ENCODE measurements around the gene CYTL1.
"Not testable (repeated sequence)": the region's sequence is repeated elsewhere in the genome, so short reads cannot be mapped to it uniquely, and the experiment has no call there.

The CYTL1 gene

GRCh38 chr4:5004496-5004895, 14.8 kb downstream of the CYTL1 start:
- H3K4me1 ChIP-seq (ENCODE audit: insufficient read depth, low read length), result no peaks in the 10 kb centered on the region
- H3K4me3 ChIP-seq (ENCODE audit: low read length), result no peak overlapping the region
- no peaks in the 10 kb centered on the region for H3K9me3 ChIP-seq (ENCODE audit: low read length)
- no peaks in the 10 kb centered on the region for H3K36me3 ChIP-seq (ENCODE audit: insufficient read depth, low read length)
- no peak overlapping the region for H2AFZ ChIP-seq (ENCODE audit: low read depth, low read length)
- no peaks in the 10 kb centered on the region for H3K27me3 ChIP-seq (ENCODE audit: insufficient read depth, low read length)

GRCh38 chr4:5003918-5004317, 15.3 kb downstream of the CYTL1 start:
- Histone ChIP-seq H3K27me3 (ENCODE audit: insufficient read depth, low read length) (no peaks in the 10 kb centered on the region), H3K9me3 (ENCODE audit: low read length) (no peaks in the 10 kb centered on the region)

GRCh38 chr4:5003372-5003857, 15.8 kb downstream of the CYTL1 start:
- Histone ChIP-seq H3K36me3 (ENCODE audit: insufficient read depth, low read length) (no peaks in the 10 kb centered on the region), H3K4me3 (ENCODE audit: low read length) (no peak overlapping the region), H3K27me3 (ENCODE audit: insufficient read depth, low read length) (no peaks in the 10 kb centered on the region), H3K9me3 (ENCODE audit: low read length) (no peaks in the 10 kb centered on the region), H3K4me1 (ENCODE audit: insufficient read depth, low read length) (no peaks in the 10 kb centered on the region), H2AFZ (ENCODE audit: low read depth, low read length) (no peak overlapping the region)

More at GRCh38 chr4:5003918-5004317, 15.3 kb downstream of the CYTL1 start:
- H2AFZ ChIP-seq (ENCODE audit: low read depth, low read length), result no peak overlapping the region
- H3K36me3 ChIP-seq (ENCODE audit: insufficient read depth, low read length), result no peaks in the 10 kb centered on the region
- H3K4me1 ChIP-seq (ENCODE audit: insufficient read depth, low read length), result no peaks in the 10 kb centered on the region
- H3K4me3 ChIP-seq (ENCODE audit: low read length), result no peak overlapping the region

- not testable (repeated sequence) for H3K9me3 ChIP-seq (ENCODE audit: low read length); H3K27me3 ChIP-seq (ENCODE audit: insufficient read depth, low read length); H3K4me3 ChIP-seq (ENCODE audit: low read length); H3K4me1 ChIP-seq (ENCODE audit: insufficient read depth, low read length); H2AFZ ChIP-seq (ENCODE audit: low read depth, low read length); H3K36me3 ChIP-seq (ENCODE audit: insufficient read depth, low read length)
Observed at GRCh38 chr4:5001641-5002040, 17.6 kb downstream of the CYTL1 start.

GRCh38 chr4:4996935-4997334, 22.3 kb downstream of the CYTL1 start:
- H3K27me3 ChIP-seq (ENCODE audit: insufficient read depth, low read length); H3K4me3 ChIP-seq (ENCODE audit: low read length); H3K4me1 ChIP-seq (ENCODE audit: insufficient read depth, low read length); H3K9me3 ChIP-seq (ENCODE audit: low read length); H2AFZ ChIP-seq (ENCODE audit: low read depth, low read length); H3K36me3 ChIP-seq (ENCODE audit: insufficient read depth, low read length): not testable (repeated sequence)

- Histone ChIP-seq H3K4me3 (ENCODE audit: low read length) (no peak overlapping the region), H3K9me3 (ENCODE audit: low read length) (no peaks in the 10 kb centered on the region)
Observed at GRCh38 chr4:4995908-4996265, 23.4 kb downstream of the CYTL1 start.

GRCh38 chr4:4995103-4995907, 24.0 kb downstream of the CYTL1 start:
- Histone ChIP-seq H3K4me3 (ENCODE audit: low read length) (no peak overlapping the region), H3K36me3 (ENCODE audit: insufficient read depth, low read length) (no peaks in the 10 kb centered on the region), H3K4me1 (ENCODE audit: insufficient read depth, low read length) (no peaks in the 10 kb centered on the region), H3K9me3 (ENCODE audit: low read length) (no peaks in the 10 kb centered on the region), H3K27me3 (ENCODE audit: insufficient read depth, low read length) (no peaks in the 10 kb centered on the region), H2AFZ (ENCODE audit: low read depth, low read length) (no peak overlapping the region)

More at GRCh38 chr4:4995908-4996265, 23.4 kb downstream of the CYTL1 start:
- Histone ChIP-seq H2AFZ (ENCODE audit: low read depth, low read length) (no peak overlapping the region), H3K36me3 (ENCODE audit: insufficient read depth, low read length) (no peaks in the 10 kb centered on the region), H3K27me3 (ENCODE audit: insufficient read depth, low read length) (no peaks in the 10 kb centered on the region), H3K4me1 (ENCODE audit: insufficient read depth, low read length) (no peaks in the 10 kb centered on the region)

- Histone ChIP-seq H3K4me1 (ENCODE audit: insufficient read depth, low read length) (no peaks in the 10 kb centered on the region), H3K4me3 (ENCODE audit: low read length) (no peak overlapping the region), H3K9me3 (ENCODE audit: low read length) (no peaks in the 10 kb centered on the region), H3K36me3 (ENCODE audit: insufficient read depth, low read length) (no peaks in the 10 kb centered on the region), H3K27me3 (ENCODE audit: insufficient read depth, low read length) (no peaks in the 10 kb centered on the region), H2AFZ (ENCODE audit: low read depth, low read length) (no peak overlapping the region)
Observed at GRCh38 chr4:4994312-4995097, 24.8 kb downstream of the CYTL1 start.

GRCh38 chr4:4992833-4993232, 26.4 kb downstream of the CYTL1 start:
- no peaks in the 10 kb centered on the region for H3K4me1 ChIP-seq (ENCODE audit: insufficient read depth, low read length)
- peaks cover 5% of the 10 kb centered on the region for H3K27me3 ChIP-seq (ENCODE audit: insufficient read depth, low read length)
- no peaks in the 10 kb centered on the region for H3K36me3 ChIP-seq (ENCODE audit: insufficient read depth, low read length)
- no peaks in the 10 kb centered on the region for H3K9me3 ChIP-seq (ENCODE audit: low read length)
- no peak overlapping the region for H2AFZ ChIP-seq (ENCODE audit: low read depth, low read length)
- no peak overlapping the region for H3K4me3 ChIP-seq (ENCODE audit: low read length)

GRCh38 chr4:4991541-4992099, 27.6 kb downstream of the CYTL1 start:
- no peak overlapping the region for H3K4me3 ChIP-seq (ENCODE audit: low read length)
- H3K27me3 ChIP-seq (ENCODE audit: insufficient read depth, low read length), result peaks cover 5% of the 10 kb centered on the region
- H3K4me1 ChIP-seq (ENCODE audit: insufficient read depth, low read length), result no peaks in the 10 kb centered on the region
- no peaks in the 10 kb centered on the region for H3K9me3 ChIP-seq (ENCODE audit: low read length)
- no peak overlapping the region for H2AFZ ChIP-seq (ENCODE audit: low read depth, low read length)
- no peaks in the 10 kb centered on the region for H3K36me3 ChIP-seq (ENCODE audit: insufficient read depth, low read length)

- peaks cover 5% of the 10 kb centered on the region for H3K27me3 ChIP-seq (ENCODE audit: insufficient read depth, low read length)
- no peaks in the 10 kb centered on the region for H3K9me3 ChIP-seq (ENCODE audit: low read length)
- H3K4me3 ChIP-seq (ENCODE audit: low read length), result no peak overlapping the region
- H2AFZ ChIP-seq (ENCODE audit: low read depth, low read length), result no peak overlapping the region
- H3K36me3 ChIP-seq (ENCODE audit: insufficient read depth, low read length), result no peaks in the 10 kb centered on the region
- no peaks in the 10 kb centered on the region for H3K4me1 ChIP-seq (ENCODE audit: insufficient read depth, low read length)
Observed at GRCh38 chr4:4990857-4991540, 28.3 kb downstream of the CYTL1 start.

GRCh38 chr4:4990329-4990728, 28.9 kb downstream of the CYTL1 start:
- Histone ChIP-seq H3K27me3 (ENCODE audit: insufficient read depth, low read length) (peaks cover 5% of the 10 kb centered on the region), H3K4me1 (ENCODE audit: insufficient read depth, low read length) (no peaks in the 10 kb centered on the region), H3K9me3 (ENCODE audit: low read length) (no peaks in the 10 kb centered on the region), H3K36me3 (ENCODE audit: insufficient read depth, low read length) (no peaks in the 10 kb centered on the region), H2AFZ (ENCODE audit: low read depth, low read length) (no peak overlapping the region), H3K4me3 (ENCODE audit: low read length) (no peak overlapping the region)

Data from neuron (in vitro differentiated cells).